Ovary (tissue), 9 donors: ENCODE results near the gene NFIA. TPM values are rescaled to one million over a fixed set of nuclear protein-coding genes. Genes with fewer than 3 reads are reported as not detected.

Source experiments
- DNase-seq, 5 donors: peaks; one replicate each; pipeline ENCODE4 v3.0.0-alpha.2; 2019 to 2020
- H3K27ac ChIP-seq, 2 donors: fragments of 200-600 bp; one replicate each; pipeline versions ENCODE4 v1.5.1 to v1.8.0; 2019 to 2022
- H3K27me3 ChIP-seq: fragments of 200-600 bp; one replicate; pipeline ENCODE4 v1.8.0; 2022
- H3K36me3 ChIP-seq: fragments of 200-600 bp; sonication (generic); one replicate; pipeline ENCODE4 v1.5.1; 2019
- H3K4me1 ChIP-seq: one replicate; pipeline ENCODE4 v1.8.1; 2013; ENCODE audit warnings: mild to moderate bottlenecking, moderate library complexity; ENCODE audit not compliant: insufficient read depth
- H3K4me3 ChIP-seq: fragments of 200-600 bp; sonication (generic); one replicate; pipeline ENCODE4 v1.5.1; 2017
- H3K9me3 ChIP-seq, 2 donors: fragments of 200-600 bp in 1 of 2; sonication (generic) in 1 of 2; one replicate each; pipeline versions ENCODE4 v1.5.1 to v1.8.1; 2013 to 2019; ENCODE audit warnings: mild to moderate bottlenecking in 1 of 2, moderate library complexity in 1 of 2
- EP300 ChIP-seq: sonication (generic); formaldehyde crosslinking; IDR thresholded peaks from one replicate; pipeline ENCODE4 v1.6.1; 2017; ENCODE audit warnings: antibody characterized with exemption
- POLR2A ChIP-seq: fragments of 450-650 bp; IDR thresholded peaks from one replicate; pipeline ENCODE4 v1.6.1; 2017; ENCODE audit warnings: antibody characterized with exemption, mild to moderate bottlenecking, moderate library complexity
- WGBS, 3 donors: extraction: QIAGEN DNeasy Blood & Tissue Kit in 1 of 3; methylation state at CpG; one replicate each; pipeline versions ENCODE4 v1.1.5 to v1.1.7; 2013 to 2017; 5-methylcytosine and 5-hydroxymethylcytosine counted together
- intact Hi-C, 4 donors: fragments of 100-400 bp; cut with DNase I; formaldehyde crosslinking; loops; one replicate each; pipeline versions ENCODE4 v1.11.0 to v1.15.1; 2022 to 2023
- polyA plus RNA-seq, 2 donors: library from polyadenylated mRNA; stranded (reverse); fragments of 200-250 nt in 1 of 2; fragments of 350-450 nt in 1 of 2; fragmentation: Illumina TruSeq in 1 of 2; extraction: RNeasy Lipid Tissue Mini Kit (QIAGEN cat#74804) in 1 of 2; gene quantifications; one replicate each; pipeline ENCODE4 v1.2.3, GENCODE V29; 2013 to 2014
- total RNA-seq, 7 donors: library from RNA; depleted of rRNA in 2 of 7; stranded (reverse); fragments of >200 nt in 2 of 7; fragmentation: NEBNext Ultra II Directional in 3 of 7; extraction: Animal tissue kit (Norgen Biotek cat#: 25700) in 3 of 7; gene quantifications; one replicate each; pipeline versions ENCODE4 v1.1.0 to v1.2.4, GENCODE V29; 2016 to 2023
- TF ChIP-seq, protein P1 (sequence below), 3 donors: fragments of 450-650 bp in 2 of 3; fragments of 200-600 bp in 1 of 3; IDR thresholded peaks; one replicate each; pipeline versions ENCODE4 v1.5.1 to v1.8.0; 2016 to 2022; ENCODE audit warnings: antibody characterized with exemption in 3 of 3, mild to moderate bottlenecking in 1 of 3
- donor health status: DM: no; HTN: no; CAD: no; lungs with moderate emphysema.
- donor health status: DM: no; HTN: no; CAD: no.
- donor health status: Bipolar disorder and iron deficiency.
- donor health status: DM: yes; HTN: yes; CAD: no.
- donor health status: DM: no; HTN: no; CAD: no.
- donor health status: DM: yes; HTN: yes; CAD: no.

The NFIA gene
- total and polyA plus RNA-seq, 9 donors: 11.8 to 115 (median 80.9) TPM

DNA sequence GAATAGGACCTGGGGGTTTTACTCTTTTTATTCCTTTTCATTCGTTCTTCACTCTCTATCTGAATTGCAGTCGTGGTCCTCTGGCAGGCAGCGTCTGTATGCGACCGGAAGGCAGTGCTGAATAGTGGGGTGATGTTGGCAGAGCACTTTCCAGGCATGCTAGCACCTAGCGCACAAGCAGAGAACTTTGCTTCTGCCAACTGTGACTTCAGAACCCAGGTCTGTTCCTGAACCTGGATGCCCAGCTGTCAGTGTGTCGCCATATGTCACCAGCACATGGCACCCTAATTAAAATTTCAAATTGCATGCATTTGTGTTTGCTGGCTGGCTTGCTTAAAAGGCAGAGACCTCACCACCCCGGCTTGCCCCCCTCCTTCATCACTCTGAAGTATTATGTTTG lies 116.2 kb downstream of the NFIA start:
- no peak for DNase-seq
- H3K36me3 ChIP-seq: no peaks in the 10 kb centered on the region
- H3K4me1 ChIP-seq: peaks cover 4% of the 10 kb centered on the region
- 92 to 99% (median 95%) methylated on average over 8 of the region's 8 CpGs for whole genome bisulfite sequencing, 3 donors
- no peak for TF ChIP-seq EP300
- TF ChIP-seq, protein P1, sequence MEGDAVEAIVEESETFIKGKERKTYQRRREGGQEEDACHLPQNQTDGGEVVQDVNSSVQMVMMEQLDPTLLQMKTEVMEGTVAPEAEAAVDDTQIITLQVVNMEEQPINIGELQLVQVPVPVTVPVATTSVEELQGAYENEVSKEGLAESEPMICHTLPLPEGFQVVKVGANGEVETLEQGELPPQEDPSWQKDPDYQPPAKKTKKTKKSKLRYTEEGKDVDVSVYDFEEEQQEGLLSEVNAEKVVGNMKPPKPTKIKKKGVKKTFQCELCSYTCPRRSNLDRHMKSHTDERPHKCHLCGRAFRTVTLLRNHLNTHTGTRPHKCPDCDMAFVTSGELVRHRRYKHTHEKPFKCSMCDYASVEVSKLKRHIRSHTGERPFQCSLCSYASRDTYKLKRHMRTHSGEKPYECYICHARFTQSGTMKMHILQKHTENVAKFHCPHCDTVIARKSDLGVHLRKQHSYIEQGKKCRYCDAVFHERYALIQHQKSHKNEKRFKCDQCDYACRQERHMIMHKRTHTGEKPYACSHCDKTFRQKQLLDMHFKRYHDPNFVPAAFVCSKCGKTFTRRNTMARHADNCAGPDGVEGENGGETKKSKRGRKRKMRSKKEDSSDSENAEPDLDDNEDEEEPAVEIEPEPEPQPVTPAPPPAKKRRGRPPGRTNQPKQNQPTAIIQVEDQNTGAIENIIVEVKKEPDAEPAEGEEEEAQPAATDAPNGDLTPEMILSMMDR (IDR thresholded peaks at IDR 0.05): no peak
- no peaks in the 10 kb centered on the region for H3K27me3 ChIP-seq
- H3K4me3 ChIP-seq: no peak overlapping the region
- no peak overlapping the region for H3K27ac ChIP-seq
- intact Hi-C loops: no loop called here
- H3K9me3 ChIP-seq: no peaks in the 10 kb centered on the region

DNA sequence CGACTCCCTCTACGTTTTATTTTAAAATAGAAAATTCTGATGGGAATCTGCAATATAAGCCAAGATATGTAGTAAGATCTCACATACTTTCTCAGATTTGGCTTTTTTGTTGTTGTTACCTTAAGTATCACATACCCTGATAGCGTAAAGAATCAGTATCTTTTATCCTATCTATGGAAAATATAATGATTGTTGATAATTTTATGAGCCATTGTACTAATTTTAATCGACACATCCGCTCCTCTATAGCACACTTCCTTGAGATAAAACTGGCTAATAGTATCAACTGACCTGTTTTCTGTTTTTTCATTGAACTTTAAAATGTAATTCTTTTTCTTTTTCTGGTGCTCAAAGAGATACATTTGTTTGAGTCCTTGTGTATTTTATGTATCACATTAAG lies 118.7 kb downstream of the NFIA start:
- Histone ChIP-seq H3K4me3 (no peak overlapping the region), H3K27me3 (no peaks in the 10 kb centered on the region), H3K9me3 (no peaks in the 10 kb centered on the region), H3K36me3 (no peaks in the 10 kb centered on the region), H3K4me1 (peaks cover 9% of the 10 kb centered on the region), H3K27ac (no peak overlapping the region)
- no peak for DNase-seq
- TF ChIP-seq EP300: no peak
- TF ChIP-seq POLR2A: no peak
- TF ChIP-seq, protein P1 (IDR thresholded peaks at IDR 0.05): no peak
- intact Hi-C loops: no loop called here
- 85 to 92% (median 90%) methylated on average over 5 of the region's 5 CpGs for WGBS, 3 donors

DNA sequence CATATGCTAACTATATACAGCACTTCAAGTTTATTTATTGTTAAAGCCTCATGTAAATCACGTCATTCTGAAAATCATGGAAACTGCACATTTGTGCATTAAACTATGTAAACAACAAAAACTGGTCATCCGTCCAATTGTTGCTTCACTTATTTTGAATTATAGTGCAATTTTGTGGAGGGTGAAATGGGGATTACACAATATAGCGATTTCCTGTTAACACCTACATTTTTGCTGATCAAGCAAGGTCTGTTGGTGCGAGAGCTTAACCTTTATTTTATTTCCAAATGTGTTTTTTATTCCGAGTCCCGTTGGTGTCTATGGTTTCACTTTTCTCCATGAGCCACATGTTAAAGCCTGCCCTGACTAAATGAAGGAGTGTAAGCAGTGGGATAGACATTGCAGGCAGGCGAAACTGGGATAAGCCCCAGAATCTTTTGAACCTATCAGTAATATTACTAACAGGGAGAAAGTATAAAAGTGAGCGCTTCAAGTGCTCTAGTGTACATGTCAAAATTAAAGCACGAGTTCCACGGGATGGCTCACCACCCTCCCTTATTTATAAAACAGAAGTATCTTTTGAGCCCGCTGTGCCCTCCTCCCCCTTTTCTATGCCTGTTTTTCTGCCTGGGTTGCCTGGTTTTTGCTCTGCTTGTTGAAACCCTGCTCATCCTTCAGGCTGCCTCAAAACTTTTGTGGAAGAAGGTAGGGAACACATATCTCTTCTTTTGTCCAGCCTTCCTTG lies 120.7 kb downstream of the NFIA start:
- Histone ChIP-seq H3K27me3 (no peaks in the 10 kb centered on the region), H3K4me3 (peak overlapping the region; percentile 0), H3K9me3 (no peaks in the 10 kb centered on the region), H3K4me1 (peaks cover 6% of the 10 kb centered on the region), H3K27ac (peak overlapping the region in 1 of 2 donors; percentile 52), H3K36me3 (no peaks in the 10 kb centered on the region)
- peak in 1 of 5 donors; percentile 29 for DNase-seq
- intact Hi-C loops: no loop called here
- 18 to 32% (median 19%) methylated on average over 11 of the region's 11 CpGs for WGBS, 3 donors
- no peak for TF ChIP-seq EP300
- TF ChIP-seq, protein P1 (IDR thresholded peaks at IDR 0.05): no peak
- TF ChIP-seq POLR2A: no peak

DNA sequence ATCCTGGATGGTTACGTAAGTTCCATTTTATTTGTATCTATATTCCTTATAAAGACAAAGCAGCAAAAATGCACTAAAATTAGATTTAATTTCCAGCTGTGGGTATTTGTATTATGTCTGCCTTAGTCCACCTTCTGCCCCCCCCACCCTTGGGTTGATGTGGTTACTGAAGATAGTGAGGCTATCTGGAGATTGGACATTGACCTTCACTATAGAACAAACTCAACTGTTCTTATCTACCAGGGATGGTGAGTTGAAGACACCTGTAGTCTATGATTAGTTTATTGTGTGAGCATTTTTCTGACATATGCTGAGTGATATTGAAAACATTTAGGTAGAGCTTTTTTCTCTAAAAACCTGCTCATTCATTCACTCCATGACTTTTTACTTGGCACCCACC lies 122.2 kb downstream of the NFIA start:
- Histone ChIP-seq H3K27ac (no peak overlapping the region), H3K4me1 (peaks cover 6% of the 10 kb centered on the region), H3K4me3 (no peak overlapping the region), H3K27me3 (no peaks in the 10 kb centered on the region), H3K9me3 (no peaks in the 10 kb centered on the region), H3K36me3 (no peaks in the 10 kb centered on the region)
- WGBS, 3 donors: 95 to 100% (median 99%) methylated on average over 1 of the region's 1 CpG
- intact Hi-C loops: no loop called here
- no peak for DNase-seq
- TF ChIP-seq, protein P1 (IDR thresholded peaks at IDR 0.05): no peak
- TF ChIP-seq POLR2A: no peak
- no peak for TF ChIP-seq EP300
